NCI-H128 (cell line): ENCODE measurements around the gene IDH3A.
"Not testable (repeated sequence)": the region's sequence is repeated elsewhere in the genome, so short reads cannot be mapped to it uniquely, and the experiment has no call there.

Source experiments
- DNase-seq: peaks from one replicate; lab custom pipeline; 2025; ENCODE audit not compliant: unreplicated experiment; lab: John Stamatoyannopoulos, UW

IDH3A gene

DNA sequence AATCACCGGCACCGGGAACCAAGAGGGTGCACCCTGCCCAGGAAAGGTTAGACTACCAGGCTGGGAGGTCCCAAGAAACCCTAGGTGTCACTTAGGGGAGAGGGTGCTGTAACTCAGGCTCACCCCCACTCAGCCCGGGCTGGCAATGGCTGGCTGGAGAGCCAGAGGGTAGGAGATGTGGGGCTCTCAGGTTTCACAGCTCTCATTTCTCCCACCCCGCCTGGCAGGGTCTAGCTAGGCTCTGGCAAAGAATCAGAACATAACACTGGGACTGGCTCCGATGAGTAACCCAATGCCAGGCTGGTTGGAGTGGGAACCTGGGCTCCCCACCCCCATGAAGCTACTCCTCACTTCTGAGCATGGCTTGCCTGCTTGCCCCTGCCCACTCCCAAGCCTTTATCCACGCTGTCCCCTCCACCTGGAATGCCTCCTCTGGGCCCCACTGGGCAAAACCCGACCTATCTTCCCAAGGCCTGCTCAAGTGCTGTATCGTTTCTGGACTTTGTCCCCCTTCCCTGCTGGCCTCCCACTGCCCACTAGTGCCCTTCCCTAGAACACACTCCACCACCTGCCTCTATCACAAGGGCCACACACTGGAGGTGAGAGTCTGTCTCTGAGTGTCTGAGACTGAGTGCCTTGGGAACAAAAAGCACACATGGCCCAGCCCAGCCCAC, 19.9 kb upstream of the IDH3A start:
- no peak for DNase-seq

GRCh38 chr15:78129751-78130287, 19.3 kb upstream of the IDH3A start:
- DNase-seq = no peak

GRCh38 chr15:78130466-78131294, 18.5 kb upstream of the IDH3A start:
- no peak for DNase-seq

- DNase-seq = no peak
These were observed 17.7 kb upstream of the IDH3A start, which contains the start of gene CIB2 for GRCh38 chr15:78131295-78132061. CIB2 (minus strand) TSS chr15:78131445; CDS start chr15:78131215, 230 bp downstream.

GRCh38 chr15:78133801-78134200, 15.4 kb upstream of the IDH3A start:
- DNase-seq = no peak

DNA sequence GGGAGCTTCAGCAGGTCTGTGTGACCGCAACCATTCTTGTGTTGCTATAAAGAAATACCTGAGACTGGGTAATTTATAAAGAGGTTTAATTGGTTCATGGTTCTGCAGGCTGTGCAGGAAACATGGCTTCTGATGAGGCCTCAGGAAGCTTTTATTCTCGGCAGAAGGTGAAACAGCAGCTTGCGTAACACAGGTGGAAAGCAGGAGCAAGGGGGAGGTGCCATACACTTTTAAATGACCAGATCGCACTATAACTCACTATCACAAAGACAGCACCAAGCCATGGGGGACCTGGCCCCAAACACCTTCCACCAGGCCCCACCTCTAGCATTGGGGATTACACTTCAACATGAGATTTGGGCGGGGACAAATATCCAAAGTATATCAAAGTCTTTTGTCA, 9.6 kb upstream of the IDH3A start:
- no peak for DNase-seq

- DNase-seq = no peak
These were observed 8.9 kb upstream of the IDH3A start for GRCh38 chr15:78140292-78140691.

DNA sequence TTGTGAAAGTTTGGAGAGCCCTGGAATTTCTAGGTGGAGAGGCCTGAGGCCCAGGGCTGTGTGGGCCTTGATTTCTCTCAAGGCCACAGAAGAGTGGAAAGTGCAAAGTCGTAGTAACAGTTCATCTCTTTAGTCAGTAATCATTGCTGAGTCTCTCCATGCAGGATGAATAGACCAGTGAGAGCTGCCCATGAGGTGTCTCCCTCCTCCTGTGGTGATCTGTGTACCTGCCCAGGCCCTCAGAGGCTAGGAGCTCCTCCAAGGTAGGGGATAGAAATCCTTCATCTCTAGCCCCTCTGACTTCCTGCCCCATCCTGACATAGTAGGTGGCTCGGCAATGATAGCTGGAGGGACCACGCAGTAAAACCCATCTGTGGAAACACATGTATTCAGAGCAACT, 6.8 kb upstream of the IDH3A start:
- no peak for DNase-seq

- DNase-seq = no peak
These were observed 2.6 kb upstream of the IDH3A start for GRCh38 chr15:78146425-78147154.

- no peak for DNase-seq
These were observed 1.6 kb upstream of the IDH3A start for GRCh38 chr15:78147566-78147965.

- no peak for DNase-seq
These were observed 632 bp upstream of the IDH3A start for GRCh38 chr15:78148392-78149067.

- no peak for DNase-seq
These were observed 916 bp downstream of the IDH3A start for GRCh38 chr15:78149805-78150751.

- not testable (repeated sequence) for DNase-seq
These were observed 1.9 kb downstream of the IDH3A start for GRCh38 chr15:78151075-78151474.

DNA sequence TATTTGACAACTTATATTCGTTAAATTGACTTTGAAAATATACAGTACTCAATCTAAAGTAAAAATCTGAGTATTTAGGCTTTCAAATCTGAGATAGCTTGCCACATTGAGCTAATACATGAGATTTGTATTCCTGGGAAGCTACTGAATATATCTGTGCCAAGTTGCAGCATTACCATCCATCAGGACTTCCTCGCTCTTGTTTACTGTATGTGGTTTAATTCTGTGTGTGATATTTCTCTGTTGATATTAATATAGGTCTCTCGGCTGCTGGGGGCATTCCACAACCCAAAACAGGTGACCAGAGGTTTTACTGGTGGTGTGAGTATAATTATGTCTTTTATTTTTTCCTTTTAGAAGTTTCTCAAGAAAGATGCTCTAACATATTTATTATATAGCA, 5.8 kb downstream of the IDH3A start:
- no peak for DNase-seq

DNA sequence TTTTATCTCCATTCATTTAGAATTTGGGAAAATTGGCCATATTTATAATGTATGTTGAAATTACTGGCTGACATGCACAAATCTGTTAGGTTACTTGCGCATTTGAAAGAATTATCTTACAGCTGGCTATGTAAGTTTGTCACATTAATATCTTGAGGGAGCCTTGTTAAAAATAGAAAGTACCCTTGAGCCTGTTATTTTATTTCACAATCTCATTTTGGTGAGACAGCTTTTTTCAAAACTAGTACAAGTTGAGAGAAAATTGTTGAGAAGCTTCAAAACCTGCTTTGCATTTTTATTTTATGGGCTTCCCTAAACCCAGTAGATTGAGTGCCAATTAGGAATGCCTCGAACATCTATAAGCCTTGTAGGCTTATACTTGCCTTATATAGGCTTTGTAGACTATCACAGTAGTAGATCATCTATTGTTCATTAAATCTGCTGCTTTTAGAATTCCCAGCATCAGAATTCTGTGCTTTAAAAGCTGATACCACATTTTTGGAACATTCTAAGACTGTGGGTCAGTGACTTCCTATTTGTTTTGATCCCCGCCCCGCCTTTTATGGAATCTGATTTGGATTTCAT, 6.3 kb downstream of the IDH3A start:
- no peak for DNase-seq

- DNase-seq = no peak
These were observed 7.5 kb downstream of the IDH3A start for GRCh38 chr15:78156653-78157052.

DNA sequence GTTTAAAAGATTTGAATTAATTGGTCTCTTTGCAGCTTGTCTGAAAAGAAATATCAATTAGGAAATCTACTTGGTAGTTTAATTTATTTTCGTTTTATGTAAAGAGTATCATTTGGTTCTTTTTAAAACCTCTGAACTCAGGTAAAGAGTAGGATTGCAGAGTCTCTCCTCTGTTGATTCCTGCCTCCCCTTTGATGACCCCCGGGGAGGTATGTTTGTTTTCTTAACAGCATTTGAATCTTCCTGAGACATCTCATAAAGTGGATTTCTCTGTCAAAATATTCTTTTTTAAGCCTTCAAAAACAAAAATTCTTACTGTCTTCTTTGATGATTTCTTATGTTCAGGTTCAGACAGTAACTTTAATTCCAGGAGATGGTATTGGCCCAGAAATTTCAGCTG, 8.0 kb downstream of the IDH3A start:
- no peak for DNase-seq

- no peak for DNase-seq
These were observed 10.2 kb downstream of the IDH3A start for GRCh38 chr15:78159395-78159794.

GRCh38 chr15:78162038-78162437, 12.9 kb downstream of the IDH3A start:
- DNase-seq = no peak
